Measurements from ENCODE around the gene SMARCB1. TPM values are rescaled to one million over a fixed set of nuclear protein-coding genes. Genes with fewer than 3 reads are reported as not detected.

The SMARCB1 gene
- polyA plus RNA-seq, 1 of the 3 experiments (the other 2 are of a cell fraction) = 215 TPM

GRCh38 chr22:23754220-23754919 is 32.4 kb upstream of the SMARCB1 start, which contains the start of gene VPREB3 (continued):
- TF ChIP-seq PBX3 (IDR thresholded peaks at IDR 0.05) (no peak), RCOR1 (IDR thresholded peaks at IDR 0.05; ENCODE audit: low read length) (no peak), CTCF (IDR thresholded peaks at IDR 0.05) (no peak), JUND (IDR thresholded peaks at IDR 0.05) (no peak)

- peaks cover 0 to 6% of the 10 kb centered on the region in 2 experiments; a peak in 2 of 4 replicates for H3K4me1 ChIP-seq (ENCODE audit: control insufficient read depth in 1 of 2, insufficient read depth in 2 of 2, low read depth in 1 of 2, low read length in 1 of 2)
- no peak for DNase-seq
- no peaks in the 10 kb centered on the region for H4K20me1 ChIP-seq (ENCODE audit: insufficient read depth)
- H3K79me2 ChIP-seq (ENCODE audit: insufficient read depth) = peaks cover 4% of the 10 kb centered on the region; the same call in 1 of the 2 replicates
- no peaks in the 10 kb centered on the region for H3K9me3 ChIP-seq
- CTCF ChIA-PET = interaction anchor here (0.6 to 1.5 kb wide), 5 partner anchors 9 to 355 kb away, joined by 3 read pairs; partner anchors contain the start of gene SLC2A11
- H3F3A ChIP-seq (replicated peaks; ENCODE audit: insufficient read depth) = no peaks in the 10 kb centered on the region
- H3K4me3 ChIP-seq (ENCODE audit: low read depth in 2 of 2, low read length in 1 of 2) = no peak overlapping the region
- POLR2A ChIA-PET = no interaction called here
- H3K36me3 ChIP-seq (replicated peaks in 1 of 2; ENCODE audit: control insufficient read depth in 1 of 2, insufficient read depth in 2 of 2, low read length in 1 of 2) = no peaks in the 10 kb centered on the region
- H3K27me3 ChIP-seq (ENCODE audit: insufficient read depth) = no peaks in the 10 kb centered on the region
- H3K9me2 ChIP-seq = no peaks in the 10 kb centered on the region
- 63% methylated on average over 6 of the region's 6 CpGs for WGBS (ENCODE audit: low lambda C conversion rate)
- H3K9ac ChIP-seq = no peak overlapping the region
- no peak overlapping the region for H3K4me2 ChIP-seq
- no peak overlapping the region for H2AFZ ChIP-seq (ENCODE audit: low read depth)
- no peak for TF ChIP-seq SIN3A (IDR thresholded peaks at IDR 0.05; ENCODE audit: borderline replicate concordance, low read depth, low read length)
- no peak for TF ChIP-seq ELF1 (IDR thresholded peaks at IDR 0.05)
- no peak for TF ChIP-seq NRF1 (IDR thresholded peaks at IDR 0.05; ENCODE audit: low read depth, low read length)
- no peak overlapping the region for H3K27ac ChIP-seq (ENCODE audit: low read depth in 2 of 2, low read length in 1 of 2)
These were observed 31.7 kb upstream of the SMARCB1 start for GRCh38 chr22:23754980-23755636.

- Histone ChIP-seq H2AFZ (ENCODE audit: low read depth) (no peak overlapping the region), H3F3A (replicated peaks; ENCODE audit: insufficient read depth) (no peaks in the 10 kb centered on the region), H3K27me3 (ENCODE audit: insufficient read depth) (no peaks in the 10 kb centered on the region), H3K4me3 (ENCODE audit: low read depth in 2 of 2, low read length in 1 of 2) (no peak overlapping the region), H3K79me2 (ENCODE audit: insufficient read depth) (no peaks in the 10 kb centered on the region), H3K36me3 (replicated peaks in 1 of 2; ENCODE audit: control insufficient read depth in 1 of 2, insufficient read depth in 2 of 2, low read length in 1 of 2) (no peaks in the 10 kb centered on the region), H3K9me2 (no peaks in the 10 kb centered on the region), H3K4me1 (ENCODE audit: control insufficient read depth in 1 of 2, insufficient read depth in 2 of 2, low read depth in 1 of 2, low read length in 1 of 2) (peaks cover 0 to 4% of the 10 kb centered on the region in 2 experiments; a peak in 1 of 4 replicates), H3K4me2 (no peak overlapping the region), H3K9me3 (no peaks in the 10 kb centered on the region), H4K20me1 (ENCODE audit: insufficient read depth) (no peaks in the 10 kb centered on the region), H3K9ac (no peak overlapping the region), H3K27ac (ENCODE audit: low read depth in 2 of 2, low read length in 1 of 2) (no peak overlapping the region)
- TF ChIP-seq YY1 (IDR thresholded peaks at IDR 0.05; ENCODE audit: low read depth) = no peak
- 68% methylated on average over 8 of the region's 8 CpGs for WGBS (ENCODE audit: low lambda C conversion rate)
- DNase-seq = no peak
- CTCF ChIA-PET = interaction anchor here (1.5 to 2.4 kb wide), 2 partner anchors 8 to 94 kb away, joined by 3 to 8 read pairs; no protein-coding TSS in a partner anchor
- POLR2A ChIA-PET = no interaction called here
These were observed 31.1 kb upstream of the SMARCB1 start for GRCh38 chr22:23755711-23756110.

Data from SK-N-SH (cell line).